ENCODE results near the gene C1QTNF5. TPM values are rescaled to one million over a fixed set of nuclear protein-coding genes. Genes with fewer than 3 reads are reported as not detected.

Gene C1QTNF5
- total RNA-seq, 1 donor from 2014 or later: not detected

GRCh38 chr11:119368121-119369034, 27.7 kb upstream of the C1QTNF5 start:
- Mint-ChIP-seq H3K4me3 (no peak overlapping the region), H3K27me3 (peaks cover 27% of the 10 kb centered on the region), H3K9me3 (no peaks in the 10 kb centered on the region), H3K4me1 (peaks cover 4% of the 10 kb centered on the region), H3K27ac (no peak overlapping the region), H3K36me3 (ENCODE audit: low read depth) (no peaks in the 10 kb centered on the region)
- DNase-seq: no peak
- intact Hi-C loops (cut with micrococcal nuclease): no loop called here

- Mint-ChIP-seq H3K27ac (no peak overlapping the region), H3K4me1 (peaks cover 4% of the 10 kb centered on the region), H3K27me3 (peaks cover 33% of the 10 kb centered on the region), H3K4me3 (no peak overlapping the region), H3K36me3 (ENCODE audit: low read depth) (no peaks in the 10 kb centered on the region), H3K9me3 (no peaks in the 10 kb centered on the region)
- intact Hi-C loops (cut with micrococcal nuclease): no loop called here
- no peak for DNase-seq
Observed at GRCh38 chr11:119367661-119368120, 27.0 kb upstream of the C1QTNF5 start.

GRCh38 chr11:119366690-119367620, 26.3 kb upstream of the C1QTNF5 start:
- intact Hi-C loops (cut with micrococcal nuclease): no loop called here
- H3K4me3 Mint-ChIP-seq: no peak overlapping the region
- peaks cover 7% of the 10 kb centered on the region for H3K4me1 Mint-ChIP-seq
- H3K36me3 Mint-ChIP-seq (ENCODE audit: low read depth): no peaks in the 10 kb centered on the region
- DNase-seq: no peak
- peaks cover 40% of the 10 kb centered on the region for H3K27me3 Mint-ChIP-seq
- no peak overlapping the region for H3K27ac Mint-ChIP-seq
- no peaks in the 10 kb centered on the region for H3K9me3 Mint-ChIP-seq

GRCh38 chr11:119365071-119365591, 24.4 kb upstream of the C1QTNF5 start:
- Mint-ChIP-seq H3K4me1 (peaks cover 7% of the 10 kb centered on the region), H3K9me3 (no peaks in the 10 kb centered on the region), H3K4me3 (peak overlapping the region; percentile 81), H3K36me3 (ENCODE audit: low read depth) (no peaks in the 10 kb centered on the region), H3K27ac (peak overlapping the region; percentile 45), H3K27me3 (peaks cover 43% of the 10 kb centered on the region)
- intact Hi-C loops (cut with micrococcal nuclease): no loop called here
- DNase-seq: no peak

GRCh38 chr11:119363851-119364590, 23.3 kb upstream of the C1QTNF5 start:
- intact Hi-C loops (cut with micrococcal nuclease): loop anchor here (1.0 kb wide), 1 partner anchor 17 kb away; the partner anchor contains the start of gene USP2
- no peaks in the 10 kb centered on the region for H3K9me3 Mint-ChIP-seq
- peaks cover 42% of the 10 kb centered on the region for H3K27me3 Mint-ChIP-seq
- H3K36me3 Mint-ChIP-seq (ENCODE audit: low read depth): no peaks in the 10 kb centered on the region
- DNase-seq: peak; percentile 90
- H3K4me1 Mint-ChIP-seq: peaks cover 7% of the 10 kb centered on the region
- H3K4me3 Mint-ChIP-seq: peak overlapping the region; percentile 81
- H3K27ac Mint-ChIP-seq: no peak overlapping the region

GRCh38 chr11:119363081-119363850, 22.6 kb upstream of the C1QTNF5 start:
- no peak for DNase-seq
- Mint-ChIP-seq H3K4me1 (peaks cover 7% of the 10 kb centered on the region), H3K36me3 (ENCODE audit: low read depth) (no peaks in the 10 kb centered on the region), H3K4me3 (peak overlapping the region; percentile 40), H3K27me3 (peaks cover 43% of the 10 kb centered on the region), H3K9me3 (no peaks in the 10 kb centered on the region), H3K27ac (no peak overlapping the region)
- intact Hi-C loops (cut with micrococcal nuclease): no loop called here

GRCh38 chr11:119362741-119363080, 22.0 kb upstream of the C1QTNF5 start:
- no peak overlapping the region for H3K27ac Mint-ChIP-seq
- H3K27me3 Mint-ChIP-seq: peaks cover 46% of the 10 kb centered on the region
- peaks cover 7% of the 10 kb centered on the region for H3K4me1 Mint-ChIP-seq
- H3K4me3 Mint-ChIP-seq: peak overlapping the region; percentile 41
- no peak for DNase-seq
- no peaks in the 10 kb centered on the region for H3K9me3 Mint-ChIP-seq
- H3K36me3 Mint-ChIP-seq (ENCODE audit: low read depth): no peaks in the 10 kb centered on the region
- intact Hi-C loops (cut with micrococcal nuclease): no loop called here

- H3K4me3 Mint-ChIP-seq: peak overlapping the region; percentile 41
Observed at GRCh38 chr11:119361941-119362725, 21.4 kb upstream of the C1QTNF5 start.

GRCh38 chr11:119361056-119361787, 20.5 kb upstream of the C1QTNF5 start:
- no peak overlapping the region for H3K27ac Mint-ChIP-seq
- H3K4me1 Mint-ChIP-seq: peaks cover 11% of the 10 kb centered on the region
- intact Hi-C loops (cut with micrococcal nuclease): no loop called here
- H3K4me3 Mint-ChIP-seq: no peak overlapping the region
- no peaks in the 10 kb centered on the region for H3K36me3 Mint-ChIP-seq (ENCODE audit: low read depth)
- DNase-seq: no peak
- H3K9me3 Mint-ChIP-seq: no peaks in the 10 kb centered on the region
- H3K27me3 Mint-ChIP-seq: peaks cover 44% of the 10 kb centered on the region

More at GRCh38 chr11:119361941-119362725, 21.4 kb upstream of the C1QTNF5 start:
- H3K36me3 Mint-ChIP-seq (ENCODE audit: low read depth): no peaks in the 10 kb centered on the region
- no peak overlapping the region for H3K27ac Mint-ChIP-seq
- no peak for DNase-seq
- H3K4me1 Mint-ChIP-seq: peaks cover 7% of the 10 kb centered on the region
- no peaks in the 10 kb centered on the region for H3K9me3 Mint-ChIP-seq
- H3K27me3 Mint-ChIP-seq: peaks cover 50% of the 10 kb centered on the region
- intact Hi-C loops (cut with micrococcal nuclease): no loop called here

- no peak overlapping the region for H3K4me3 Mint-ChIP-seq
- H3K27me3 Mint-ChIP-seq: peaks cover 44% of the 10 kb centered on the region
- H3K27ac Mint-ChIP-seq: no peak overlapping the region
- intact Hi-C loops (cut with micrococcal nuclease): no loop called here
- no peak for DNase-seq
- peaks cover 10% of the 10 kb centered on the region for H3K4me1 Mint-ChIP-seq
- no peaks in the 10 kb centered on the region for H3K36me3 Mint-ChIP-seq (ENCODE audit: low read depth)
- no peaks in the 10 kb centered on the region for H3K9me3 Mint-ChIP-seq
Observed at GRCh38 chr11:119359365-119360214, 18.9 kb upstream of the C1QTNF5 start.

- Mint-ChIP-seq H3K36me3 (ENCODE audit: low read depth) (no peaks in the 10 kb centered on the region), H3K9me3 (no peaks in the 10 kb centered on the region), H3K4me3 (peak overlapping the region; percentile 63), H3K4me1 (peaks cover 5% of the 10 kb centered on the region), H3K27me3 (peaks cover 39% of the 10 kb centered on the region), H3K27ac (no peak overlapping the region)
- DNase-seq: no peak
- intact Hi-C loops (cut with micrococcal nuclease): no loop called here
Observed at GRCh38 chr11:119357074-119357473, 16.4 kb upstream of the C1QTNF5 start.
